Measurements from ENCODE around the gene SLC22A23.

SLC22A23 gene

DNA sequence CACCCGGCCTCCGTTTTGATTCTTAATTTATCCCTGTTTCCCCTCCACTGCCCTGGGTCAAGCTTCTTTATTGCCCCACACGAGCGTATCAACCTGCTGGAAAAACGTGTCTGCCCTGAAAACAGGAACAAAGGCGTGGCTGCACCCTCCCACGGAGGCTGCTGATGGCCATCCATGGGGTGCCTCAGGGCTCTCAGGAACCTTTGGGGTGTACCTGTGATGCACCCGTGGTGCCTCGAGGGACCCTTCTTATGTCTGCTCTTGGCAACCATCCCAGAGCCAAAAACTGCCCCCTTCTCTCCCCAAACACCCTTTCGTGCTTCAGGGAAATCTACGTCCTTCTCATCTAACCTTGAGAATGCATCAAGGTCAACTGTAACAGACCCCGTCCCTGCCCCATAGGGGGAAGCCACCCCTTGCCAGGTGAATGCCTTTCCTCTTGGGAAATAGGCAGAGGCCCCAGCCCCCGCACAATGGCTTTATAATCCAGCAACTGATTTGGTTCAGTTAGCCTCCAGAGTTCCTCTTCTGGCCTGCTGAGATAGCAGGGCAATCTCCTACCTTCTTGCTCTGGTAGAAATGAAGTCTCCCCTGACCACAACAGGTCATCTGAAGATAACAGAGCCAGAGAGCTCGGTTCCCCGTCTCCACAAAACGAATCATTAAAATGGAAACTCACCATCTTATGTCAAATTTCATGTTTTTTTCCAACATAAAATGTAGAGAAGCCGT lies 168.7 kb downstream of the SLC22A23 start:
- Histone ChIP-seq H3K27ac (ENCODE audit: extremely low read depth, low read depth, low read length) (no peak overlapping the region), H3K4me3 (ENCODE audit: low read depth, low read length) (no peak overlapping the region), H3K9me3 (ENCODE audit: control insufficient read depth, insufficient read depth, low read depth, low read length) (no peaks in the 10 kb centered on the region), H3K36me3 (ENCODE audit: control insufficient read depth in 2 of 2, insufficient read depth in 1 of 2, low read length in 2 of 2) (peaks cover 5 to 45% of the 10 kb centered on the region in 2 experiments; a peak in 2 of 3 replicates), H3K4me1 (ENCODE audit: control insufficient read depth, insufficient read depth, low read length) (no peaks in the 10 kb centered on the region)
- ChIA-PET POLR2A (no interaction called here), CTCF (interaction anchor here (0.6 to 1.4 kb wide), 5 partner anchors 123 to 690 kb away, joined by 3 read pairs; no protein-coding TSS in a partner anchor)
- TF ChIP-seq, protein P1, sequence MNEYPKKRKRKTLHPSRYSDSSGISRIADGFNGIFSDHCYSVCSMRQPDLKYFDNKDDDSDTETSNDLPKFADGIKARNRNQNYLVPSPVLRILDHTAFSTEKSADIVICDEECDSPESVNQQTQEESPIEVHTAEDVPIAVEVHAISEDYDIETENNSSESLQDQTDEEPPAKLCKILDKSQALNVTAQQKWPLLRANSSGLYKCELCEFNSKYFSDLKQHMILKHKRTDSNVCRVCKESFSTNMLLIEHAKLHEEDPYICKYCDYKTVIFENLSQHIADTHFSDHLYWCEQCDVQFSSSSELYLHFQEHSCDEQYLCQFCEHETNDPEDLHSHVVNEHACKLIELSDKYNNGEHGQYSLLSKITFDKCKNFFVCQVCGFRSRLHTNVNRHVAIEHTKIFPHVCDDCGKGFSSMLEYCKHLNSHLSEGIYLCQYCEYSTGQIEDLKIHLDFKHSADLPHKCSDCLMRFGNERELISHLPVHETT (tag by site-specific recombination; IDR thresholded peaks at IDR 0.05) = no peak
- TF ChIP-seq MZF1 (tag by site-specific recombination; IDR thresholded peaks at IDR 0.05; ENCODE audit: borderline replicate concordance) (no peak), ZNF324 (tag by site-specific recombination; IDR thresholded peaks at IDR 0.05) (no peak)
- TF ChIP-seq, protein P2, sequence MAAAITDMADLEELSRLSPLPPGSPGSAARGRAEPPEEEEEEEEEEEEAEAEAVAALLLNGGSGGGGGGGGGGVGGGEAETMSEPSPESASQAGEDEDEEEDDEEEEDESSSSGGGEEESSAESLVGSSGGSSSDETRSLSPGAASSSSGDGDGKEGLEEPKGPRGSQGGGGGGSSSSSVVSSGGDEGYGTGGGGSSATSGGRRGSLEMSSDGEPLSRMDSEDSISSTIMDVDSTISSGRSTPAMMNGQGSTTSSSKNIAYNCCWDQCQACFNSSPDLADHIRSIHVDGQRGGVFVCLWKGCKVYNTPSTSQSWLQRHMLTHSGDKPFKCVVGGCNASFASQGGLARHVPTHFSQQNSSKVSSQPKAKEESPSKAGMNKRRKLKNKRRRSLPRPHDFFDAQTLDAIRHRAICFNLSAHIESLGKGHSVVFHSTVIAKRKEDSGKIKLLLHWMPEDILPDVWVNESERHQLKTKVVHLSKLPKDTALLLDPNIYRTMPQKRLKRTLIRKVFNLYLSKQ (tag by site-specific recombination; IDR thresholded peaks at IDR 0.05; ENCODE audit: borderline replicate concordance) = no peak

DNA sequence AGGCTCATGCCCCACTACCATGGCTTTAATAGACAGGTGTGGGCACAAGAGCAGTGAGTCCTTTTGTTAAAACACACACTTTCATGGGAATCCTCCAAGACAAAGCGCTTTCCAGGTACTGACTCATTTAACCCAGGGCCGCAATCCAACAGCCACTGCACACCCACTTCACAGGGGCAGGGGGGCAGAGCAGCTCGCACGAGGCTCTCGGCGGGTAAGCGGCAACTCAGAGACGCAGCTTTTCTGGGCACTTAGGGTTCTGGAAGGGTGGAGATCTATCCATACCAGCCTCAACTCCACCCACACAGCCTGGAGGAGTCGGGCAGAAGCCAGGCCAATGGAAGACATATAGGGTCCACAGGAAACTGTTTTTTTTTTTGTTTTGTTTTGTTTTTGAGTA lies 169.5 kb downstream of the SLC22A23 start:
- H3K27ac ChIP-seq (ENCODE audit: extremely low read depth, low read depth, low read length) = no peak overlapping the region
- ChIA-PET POLR2A (interaction anchor here (0.6 kb wide), 1 partner anchor 186 kb away, joined by 4 read pairs; no protein-coding TSS in a partner anchor), CTCF (interaction anchor here (0.8 kb wide), 1 partner anchor 691 kb away, joined by 3 read pairs; no protein-coding TSS in a partner anchor)
- peaks cover 5 to 51% of the 10 kb centered on the region in 2 experiments; a peak in 2 of 3 replicates for H3K36me3 ChIP-seq (ENCODE audit: control insufficient read depth in 2 of 2, insufficient read depth in 1 of 2, low read length in 2 of 2)
- H3K4me1 ChIP-seq (ENCODE audit: control insufficient read depth, insufficient read depth, low read length) = no peaks in the 10 kb centered on the region
- TF ChIP-seq ZNF664 (tag by site-specific recombination; IDR thresholded peaks at IDR 0.05) = no peak
- TF ChIP-seq SETDB1 (IDR thresholded peaks at IDR 0.05; ENCODE audit: insufficient read length, low read length) = no peak
- no peak for TF ChIP-seq ZNF600 (tag by site-specific recombination; IDR thresholded peaks at IDR 0.05)
- no peak for TF ChIP-seq HOXC10 (CRISPR knock-in tag; IDR thresholded peaks at IDR 0.05)
- TF ChIP-seq ZBTB1 (tag by site-specific recombination; IDR thresholded peaks at IDR 0.05) = no peak
- no peak for TF ChIP-seq ZNF121 (tag by site-specific recombination; IDR thresholded peaks at IDR 0.05)
- TF ChIP-seq ZNF837 (tag by site-specific recombination; IDR thresholded peaks at IDR 0.05) = no peak
- no peak for TF ChIP-seq ZFP37 (tag by site-specific recombination; IDR thresholded peaks at IDR 0.05)
- TF ChIP-seq, protein P3, sequence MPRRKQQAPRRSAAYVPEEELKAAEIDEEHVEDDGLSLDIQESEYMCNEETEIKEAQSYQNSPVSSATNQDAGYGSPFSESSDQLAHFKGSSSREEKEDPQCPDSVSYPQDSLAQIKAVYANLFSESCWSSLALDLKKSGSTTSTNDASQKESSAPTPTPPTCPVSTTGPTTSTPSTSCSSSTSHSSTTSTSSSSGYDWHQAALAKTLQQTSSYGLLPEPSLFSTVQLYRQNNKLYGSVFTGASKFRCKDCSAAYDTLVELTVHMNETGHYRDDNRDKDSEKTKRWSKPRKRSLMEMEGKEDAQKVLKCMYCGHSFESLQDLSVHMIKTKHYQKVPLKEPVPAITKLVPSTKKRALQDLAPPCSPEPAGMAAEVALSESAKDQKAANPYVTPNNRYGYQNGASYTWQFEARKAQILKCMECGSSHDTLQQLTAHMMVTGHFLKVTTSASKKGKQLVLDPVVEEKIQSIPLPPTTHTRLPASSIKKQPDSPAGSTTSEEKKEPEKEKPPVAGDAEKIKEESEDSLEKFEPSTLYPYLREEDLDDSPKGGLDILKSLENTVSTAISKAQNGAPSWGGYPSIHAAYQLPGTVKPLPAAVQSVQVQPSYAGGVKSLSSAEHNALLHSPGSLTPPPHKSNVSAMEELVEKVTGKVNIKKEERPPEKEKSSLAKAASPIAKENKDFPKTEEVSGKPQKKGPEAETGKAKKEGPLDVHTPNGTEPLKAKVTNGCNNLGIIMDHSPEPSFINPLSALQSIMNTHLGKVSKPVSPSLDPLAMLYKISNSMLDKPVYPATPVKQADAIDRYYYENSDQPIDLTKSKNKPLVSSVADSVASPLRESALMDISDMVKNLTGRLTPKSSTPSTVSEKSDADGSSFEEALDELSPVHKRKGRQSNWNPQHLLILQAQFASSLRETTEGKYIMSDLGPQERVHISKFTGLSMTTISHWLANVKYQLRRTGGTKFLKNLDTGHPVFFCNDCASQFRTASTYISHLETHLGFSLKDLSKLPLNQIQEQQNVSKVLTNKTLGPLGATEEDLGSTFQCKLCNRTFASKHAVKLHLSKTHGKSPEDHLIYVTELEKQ (tag by site-specific recombination; IDR thresholded peaks at IDR 0.05; ENCODE audit: borderline replicate concordance) = no peak
- TF ChIP-seq WT1 (tag by site-specific recombination; IDR thresholded peaks at IDR 0.05) = no peak
- TF ChIP-seq ZNF133 (tag by site-specific recombination; IDR thresholded peaks at IDR 0.05) = no peak
- TF ChIP-seq, protein P4, sequence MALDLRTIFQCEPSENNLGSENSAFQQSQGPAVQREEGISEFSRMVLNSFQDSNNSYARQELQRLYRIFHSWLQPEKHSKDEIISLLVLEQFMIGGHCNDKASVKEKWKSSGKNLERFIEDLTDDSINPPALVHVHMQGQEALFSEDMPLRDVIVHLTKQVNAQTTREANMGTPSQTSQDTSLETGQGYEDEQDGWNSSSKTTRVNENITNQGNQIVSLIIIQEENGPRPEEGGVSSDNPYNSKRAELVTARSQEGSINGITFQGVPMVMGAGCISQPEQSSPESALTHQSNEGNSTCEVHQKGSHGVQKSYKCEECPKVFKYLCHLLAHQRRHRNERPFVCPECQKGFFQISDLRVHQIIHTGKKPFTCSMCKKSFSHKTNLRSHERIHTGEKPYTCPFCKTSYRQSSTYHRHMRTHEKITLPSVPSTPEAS (tag by site-specific recombination; IDR thresholded peaks at IDR 0.05) = no peak
- TF ChIP-seq ZNF169 (tag by site-specific recombination; IDR thresholded peaks at IDR 0.05) = no peak
- no peak for TF ChIP-seq ZNF146 (tag by site-specific recombination; IDR thresholded peaks at IDR 0.05)
- TF ChIP-seq ZBTB48 (tag by site-specific recombination; IDR thresholded peaks at IDR 0.05) = no peak
- no peak for TF ChIP-seq ZNF155 (tag by site-specific recombination; IDR thresholded peaks at IDR 0.05)
- TF ChIP-seq PRDM1 (tag by site-specific recombination; IDR thresholded peaks at IDR 0.05) = no peak
- no peak for TF ChIP-seq ZNF670 (tag by site-specific recombination; IDR thresholded peaks at IDR 0.05; ENCODE audit: low read depth)
- no peak for TF ChIP-seq ZNF555 (tag by site-specific recombination; conservative IDR thresholded peaks at IDR 0.05)
- TF ChIP-seq ZNF354C (tag by site-specific recombination; IDR thresholded peaks at IDR 0.05; ENCODE audit: borderline replicate concordance, low read depth) = no peak
- H3K9me3 ChIP-seq (ENCODE audit: control insufficient read depth, insufficient read depth, low read depth, low read length) = no peaks in the 10 kb centered on the region
- H3K4me3 ChIP-seq (ENCODE audit: low read depth, low read length) = no peak overlapping the region
